SK-N-MC (cell line): ENCODE measurements around the gene TMED3.

Experiments
- DNase-seq: peaks from one replicate; pipeline ENCODE4 v3.0.0-alpha.2; 2011; ENCODE audit warnings: low read depth, low spot score
- H3K27ac ChIP-seq: fragments of 200-600 bp; sonication (generic); 2 replicates; pipeline ENCODE4 v1.5.1; 2016; ENCODE audit warnings: mixed run types
- H3K36me3 ChIP-seq: fragments of 200-600 bp; sonication (generic); 2 replicates; pipeline ENCODE4 v1.6.1; 2017; ENCODE audit warnings: antibody characterized with exemption, low read length, mixed read lengths; ENCODE audit not compliant: insufficient read depth
- H3K4me3 ChIP-seq: fragments of 200-600 bp; sonication (generic); 2 replicates; pipeline ENCODE4 v1.5.1; 2016
- H3K9ac ChIP-seq: fragments of 200-600 bp; sonication (generic); 2 replicates; pipeline ENCODE4 v1.8.0; 2017; ENCODE audit warnings: mixed run types, mixed read lengths; ENCODE audit not compliant: insufficient read length
- H3K9me3 ChIP-seq: fragments of 200-600 bp; sonication (generic); 2 replicates; pipeline ENCODE4 v1.6.1; 2017; ENCODE audit warnings: low read depth, mild to moderate bottlenecking, antibody characterized with exemption, low read length, moderate library complexity, mixed read lengths
- EZH2 ChIP-seq: fragments of 200-600 bp; sonication (generic); IDR thresholded peaks from one replicate; pipeline ENCODE4 v1.6.1; 2017; ENCODE audit warnings: antibody characterized with exemption
- FOXP2 ChIP-seq: optimal IDR thresholded peaks from 2 replicates; pipeline ENCODE3; 2011; ENCODE audit warnings: mild to moderate bottlenecking, moderate library complexity; ENCODE audit not compliant: insufficient read depth; ENCODE audit errors: extremely low read length, control extremely low read depth
- POLR2AphosphoS5 ChIP-seq: IDR thresholded peaks from 2 replicates; pipeline ENCODE4 v1.6.1; 2012; ENCODE audit warnings: mild to moderate bottlenecking, low read depth, low read length, borderline replicate concordance

The TMED3 gene

DNA sequence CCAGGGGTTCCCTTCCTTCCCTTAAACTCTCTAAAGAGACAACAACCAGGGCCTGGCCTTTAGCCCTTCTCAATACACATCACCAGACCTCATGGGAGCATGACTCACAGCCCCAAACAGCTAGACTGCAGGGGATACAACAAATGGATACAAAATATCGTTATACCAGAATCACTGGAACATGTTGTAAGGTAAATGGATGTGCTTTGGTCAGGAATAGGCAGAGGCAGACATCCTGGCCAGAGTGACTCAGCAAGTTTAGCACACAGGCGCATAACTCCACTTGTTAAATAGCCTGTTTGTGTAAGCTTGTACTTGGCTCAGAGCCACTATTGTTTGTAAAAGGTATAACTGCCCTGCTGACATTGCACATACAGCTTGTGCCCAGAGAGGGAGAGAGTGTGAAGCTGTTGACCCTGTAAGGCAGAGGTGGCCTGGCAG, 18.3 kb downstream of the TMED3 start:
- Histone ChIP-seq H3K27ac (no peak overlapping the region), H3K9me3 (no peaks in the 10 kb centered on the region), H3K36me3 (peaks cover 4% of the 10 kb centered on the region; the same call in 1 of the 2 replicates), H3K9ac (no peak overlapping the region), H3K4me3 (no peak overlapping the region)
- DNase-seq, result no peak
- TF ChIP-seq POLR2AphosphoS5 (no peak), EZH2 (no peak), FOXP2 (no peak)

DNA sequence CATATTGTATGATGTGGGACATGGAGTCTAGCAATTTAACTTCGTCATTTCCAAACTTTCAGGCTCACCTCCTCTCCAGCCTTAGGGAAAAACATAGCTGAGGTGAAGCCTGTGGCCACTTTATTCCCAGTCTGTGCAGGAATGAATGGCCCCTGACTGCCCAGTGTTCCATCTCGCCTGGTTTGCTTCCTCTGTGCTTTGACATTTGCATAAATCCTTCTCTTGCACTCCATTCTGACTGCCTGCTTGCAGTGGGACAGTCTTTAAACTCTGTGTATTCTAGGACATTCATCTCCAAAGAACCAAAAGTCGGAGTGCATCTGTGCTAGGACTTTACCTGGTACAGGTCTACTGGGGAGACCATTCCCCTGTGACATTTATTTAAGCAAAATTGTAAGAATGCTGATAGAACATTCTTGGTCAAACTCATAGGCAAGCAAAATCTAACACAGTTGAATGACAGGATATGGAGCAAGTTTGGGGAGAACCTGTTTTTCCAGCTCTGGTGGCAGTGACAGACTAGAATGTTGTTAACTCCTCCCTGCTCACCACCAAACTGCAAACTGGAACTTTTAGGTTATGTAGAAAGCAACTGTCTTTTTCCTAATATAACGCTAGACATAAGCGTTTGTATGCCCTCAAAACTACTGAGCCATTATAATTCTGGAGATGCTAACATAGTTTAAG, 22.1 kb downstream of the TMED3 start:
- no peaks in the 10 kb centered on the region; the same call in 1 of the 2 replicates for H3K36me3 ChIP-seq
- no peak overlapping the region for H3K4me3 ChIP-seq
- no peak for DNase-seq
- TF ChIP-seq POLR2AphosphoS5, result no peak
- TF ChIP-seq FOXP2, result no peak
- TF ChIP-seq EZH2, result no peak
- no peaks in the 10 kb centered on the region for H3K9me3 ChIP-seq
- H3K27ac ChIP-seq, result no peak overlapping the region
- no peak overlapping the region for H3K9ac ChIP-seq

DNA sequence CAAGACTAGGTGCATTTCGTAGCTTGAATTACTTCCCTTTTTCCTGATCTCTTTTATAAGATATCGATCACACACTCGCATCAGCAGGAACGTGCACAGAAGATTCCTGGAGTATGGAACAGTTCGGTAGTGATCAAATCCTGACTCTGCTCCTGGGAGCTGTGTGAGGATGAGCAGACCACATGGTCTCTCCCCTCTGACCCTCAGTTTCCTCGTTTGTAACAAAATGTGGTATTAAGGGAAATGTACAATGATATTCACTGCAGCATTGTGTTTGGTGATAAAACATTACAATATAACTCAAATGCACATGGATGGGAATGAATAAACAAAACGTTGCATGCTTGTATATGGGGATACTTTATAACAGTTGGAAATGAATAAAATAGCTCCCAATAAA, 26.7 kb downstream of the TMED3 start:
- Histone ChIP-seq H3K9me3 (no peaks in the 10 kb centered on the region), H3K27ac (no peak overlapping the region)
- no peak for TF ChIP-seq POLR2AphosphoS5
- no peak for TF ChIP-seq EZH2
- no peak for TF ChIP-seq FOXP2

DNA sequence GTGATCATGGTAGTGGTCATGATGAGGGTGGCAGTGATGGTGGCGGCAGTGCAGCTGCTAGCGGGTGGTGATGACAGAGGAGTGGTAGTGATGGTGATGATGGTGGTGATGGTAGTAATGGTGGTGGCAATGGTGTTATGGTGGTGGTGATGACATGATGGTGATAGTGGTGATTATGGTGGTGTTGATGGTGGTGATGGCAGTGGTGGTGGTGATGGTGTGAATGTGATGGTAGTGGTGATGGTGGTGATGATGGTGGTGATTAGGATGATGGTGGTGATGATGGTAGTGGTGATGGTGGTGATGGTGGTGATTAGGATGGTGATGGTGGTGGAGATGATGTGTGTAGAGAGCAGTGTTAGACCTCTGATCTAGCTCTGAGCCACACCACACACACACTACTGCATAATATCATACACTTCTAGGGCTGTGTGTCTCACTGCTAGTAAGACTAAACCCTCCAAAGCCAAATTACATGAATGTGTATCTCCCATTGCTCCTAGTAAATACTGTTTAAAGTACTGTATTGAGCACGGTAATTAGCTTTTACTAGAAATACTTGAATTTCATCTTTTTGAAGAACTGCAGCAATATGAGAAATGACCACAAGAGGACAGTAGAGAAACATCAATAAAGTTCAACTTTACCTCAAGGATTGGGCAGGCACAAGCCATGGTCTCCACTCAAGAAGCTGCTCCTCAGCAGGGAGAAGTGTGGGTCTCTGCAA, 28.8 kb downstream of the TMED3 start:
- Histone ChIP-seq H3K9ac (no peak overlapping the region), H3K4me3 (no peak overlapping the region), H3K36me3 (no peaks in the 10 kb centered on the region), H3K27ac (no peak overlapping the region), H3K9me3 (no peaks in the 10 kb centered on the region)
- DNase-seq, result peak; percentile 10
- TF ChIP-seq EZH2 (no peak), POLR2AphosphoS5 (no peak), FOXP2 (no peak)

More for the DNA sequence above, 26.7 kb downstream of the TMED3 start:
- H3K9ac ChIP-seq, result no peak overlapping the region
- no peak overlapping the region for H3K4me3 ChIP-seq
- no peak for DNase-seq
- no peaks in the 10 kb centered on the region for H3K36me3 ChIP-seq

DNA sequence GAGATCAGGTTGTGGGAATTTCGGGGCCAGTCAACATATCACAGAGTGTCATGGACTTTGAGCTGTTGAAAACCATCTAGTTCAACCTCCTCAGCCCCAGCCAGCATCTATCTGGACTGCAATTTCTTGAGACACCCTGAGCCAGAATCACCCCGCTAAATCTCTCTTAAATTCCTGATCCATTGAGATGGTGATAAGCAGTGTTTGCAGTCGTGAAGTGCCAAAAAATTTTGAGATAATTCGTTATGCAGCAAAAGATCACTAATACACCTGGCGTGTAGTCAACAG, 29.3 kb downstream of the TMED3 start:
- H3K36me3 ChIP-seq, result no peaks in the 10 kb centered on the region
- no peak for DNase-seq
- TF ChIP-seq POLR2AphosphoS5 (no peak), EZH2 (no peak), FOXP2 (no peak)
- no peak overlapping the region for H3K9ac ChIP-seq
- H3K4me3 ChIP-seq, result no peak overlapping the region
- H3K9me3 ChIP-seq, result no peaks in the 10 kb centered on the region
- H3K27ac ChIP-seq, result no peak overlapping the region

DNA sequence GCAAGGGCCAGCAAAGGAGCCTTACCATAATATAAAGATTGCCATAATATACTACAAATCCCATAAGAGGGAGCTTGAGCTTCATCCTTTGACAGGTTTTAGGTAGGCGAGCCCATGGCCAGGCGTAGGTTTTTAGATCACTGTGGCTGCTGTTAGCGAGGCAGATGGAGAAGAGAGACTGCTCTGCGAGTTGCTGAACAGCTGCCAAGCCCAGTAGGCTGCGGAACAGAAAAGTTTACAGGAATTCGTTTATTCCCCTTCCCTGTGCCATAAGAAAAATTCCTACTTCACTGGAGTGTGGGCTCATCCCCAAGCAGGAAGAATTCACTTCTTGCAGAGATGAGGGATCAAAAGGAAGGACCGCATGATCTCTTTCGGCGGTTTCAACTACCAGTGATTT, 30.5 kb downstream of the TMED3 start:
- no peak overlapping the region for H3K9ac ChIP-seq
- H3K9me3 ChIP-seq, result no peaks in the 10 kb centered on the region
- DNase-seq, result no peak
- TF ChIP-seq EZH2, result no peak
- no peak for TF ChIP-seq FOXP2
- TF ChIP-seq POLR2AphosphoS5, result no peak
- H3K36me3 ChIP-seq, result no peaks in the 10 kb centered on the region
- no peak overlapping the region for H3K27ac ChIP-seq
- no peak overlapping the region for H3K4me3 ChIP-seq

DNA sequence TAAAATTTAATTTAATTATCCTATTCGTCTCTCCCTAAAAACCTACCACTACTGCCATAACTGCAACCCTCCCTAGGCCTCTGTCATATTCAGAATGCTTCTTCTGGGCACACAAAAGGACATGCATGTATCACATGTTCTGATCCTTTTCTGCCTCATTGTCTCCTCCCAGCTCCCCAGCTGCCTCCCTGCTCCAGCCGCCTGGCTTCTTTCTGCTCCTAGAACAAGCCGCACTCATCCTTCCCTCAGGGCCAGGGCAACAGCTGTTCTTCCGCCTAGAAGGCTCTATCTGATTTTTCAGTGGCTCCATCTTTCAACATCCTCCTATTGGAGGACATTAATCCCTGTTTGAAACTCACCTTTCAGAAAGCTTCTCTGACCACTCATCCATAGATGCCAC, 38.6 kb downstream of the TMED3 start:
- no peak for DNase-seq

DNA sequence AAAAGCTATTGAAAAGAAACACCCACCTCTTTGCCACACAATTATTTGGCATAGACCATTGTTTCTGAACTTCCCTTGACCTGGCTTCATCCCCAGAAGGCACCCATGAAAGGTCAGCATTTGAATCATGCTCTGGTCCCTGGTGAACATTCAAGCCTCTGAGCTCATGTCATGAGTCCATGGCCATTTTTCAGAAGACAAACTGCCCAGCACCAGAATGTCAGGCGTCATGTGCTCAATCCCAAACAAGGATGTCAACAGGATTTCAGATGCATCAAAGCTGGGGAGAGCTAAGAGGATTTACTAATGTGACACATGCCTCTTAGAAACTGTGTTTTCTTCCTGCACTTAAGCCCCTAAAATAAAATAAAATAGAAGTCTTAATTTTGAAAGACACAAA, 41.3 kb downstream of the TMED3 start:
- no peak overlapping the region for H3K27ac ChIP-seq
- no peak for TF ChIP-seq POLR2AphosphoS5
- H3K4me3 ChIP-seq, result no peak overlapping the region
- no peaks in the 10 kb centered on the region for H3K9me3 ChIP-seq
- H3K9ac ChIP-seq, result no peak overlapping the region
- H3K36me3 ChIP-seq, result no peaks in the 10 kb centered on the region
- DNase-seq, result no peak

More for the DNA sequence above, 38.6 kb downstream of the TMED3 start:
- Histone ChIP-seq H3K36me3 (no peaks in the 10 kb centered on the region), H3K4me3 (no peak overlapping the region), H3K27ac (no peak overlapping the region), H3K9ac (no peak overlapping the region), H3K9me3 (no peaks in the 10 kb centered on the region)
- TF ChIP-seq EZH2, result no peak
- TF ChIP-seq POLR2AphosphoS5, result no peak
- no peak for TF ChIP-seq FOXP2

DNA sequence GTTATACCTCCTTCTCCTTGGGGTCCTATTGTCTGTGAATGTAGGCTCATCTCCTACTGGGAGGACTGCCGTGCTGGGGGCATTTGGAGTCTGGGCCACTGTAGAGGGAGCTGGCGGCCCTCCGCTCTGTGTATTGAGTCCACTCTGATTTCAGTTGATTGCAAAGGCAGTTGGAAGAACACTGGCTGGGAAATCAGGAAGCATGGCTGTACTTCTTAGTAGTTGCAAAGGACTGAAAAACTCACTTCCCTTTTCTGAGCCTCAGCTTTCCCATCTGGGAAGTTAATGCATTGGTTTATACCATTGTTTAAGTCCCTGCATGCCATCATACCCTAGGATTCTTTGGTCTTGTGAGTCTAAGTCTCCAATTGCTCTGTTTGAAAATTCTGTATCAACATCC, 46.7 kb downstream of the TMED3 start:
- Histone ChIP-seq H3K9me3 (no peaks in the 10 kb centered on the region), H3K4me3 (no peak overlapping the region), H3K36me3 (no peaks in the 10 kb centered on the region), H3K27ac (no peak overlapping the region), H3K9ac (no peak overlapping the region)
- no peak for TF ChIP-seq POLR2AphosphoS5
- TF ChIP-seq FOXP2, result no peak
- no peak for TF ChIP-seq EZH2
- DNase-seq, result no peak
